Renal cortical epithelial cell (primary cell): ENCODE data around the gene CARNS1. TPM values are rescaled to one million over a fixed set of nuclear protein-coding genes. Genes with fewer than 3 reads are reported as not detected.
"Not testable (repeated sequence)": the region's sequence is repeated elsewhere in the genome, so short reads cannot be mapped to it uniquely, and the experiment has no call there.

Source experiments
- DNase-seq: peaks from one replicate; pipeline ENCODE4 v3.0.0-alpha.2; 2011; ENCODE audit warnings: low read depth
- total RNA-seq: library from RNA; depleted of rRNA; stranded (reverse); fragments of >200 nt; gene quantifications from 2 replicates; pipeline ENCODE4 v1.2.3, GENCODE V29; 2014

Gene CARNS1
- total RNA-seq, 1 donor from 2014 or later, result 0.20 TPM

DNA sequence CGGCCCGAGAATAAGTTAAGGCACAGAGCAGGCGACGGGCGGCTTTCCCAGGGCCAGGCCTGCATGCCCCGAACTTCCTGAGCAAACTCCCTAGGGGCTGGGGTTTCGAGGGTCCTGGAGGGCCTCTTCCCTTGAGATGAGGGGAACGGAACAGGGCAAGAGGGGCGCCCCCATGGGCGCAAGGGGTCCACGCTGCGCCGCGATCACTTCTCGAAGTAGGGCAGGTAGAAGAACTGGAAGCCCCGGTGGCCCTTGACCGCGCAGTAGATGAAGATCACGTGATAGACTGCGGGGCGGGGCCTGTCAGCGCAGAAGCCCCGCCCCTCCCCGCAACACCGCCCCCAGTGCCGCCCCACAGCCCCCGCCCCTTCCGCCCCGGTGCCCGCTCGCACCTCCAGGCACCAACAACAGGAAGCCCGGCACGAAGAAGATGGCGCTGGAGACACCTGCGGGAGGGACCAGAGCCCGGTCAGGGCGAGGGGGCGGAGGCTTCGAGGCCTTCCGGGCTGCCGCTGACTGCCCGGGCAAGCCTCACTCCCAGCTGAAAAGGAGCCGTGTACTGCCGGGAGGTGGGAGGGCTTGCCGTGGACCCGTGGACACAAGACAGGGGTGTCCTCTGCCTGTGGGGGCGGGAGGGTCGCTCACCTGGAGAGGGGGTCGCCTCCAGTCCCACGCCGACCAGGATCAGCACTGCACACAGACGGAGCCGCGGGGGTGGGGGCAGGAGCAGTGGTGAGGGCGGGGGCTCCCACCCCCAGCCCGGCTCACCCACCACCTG, 49.1 kb downstream of the CARNS1 start:
- DNase-seq, result peak; percentile 66

DNA sequence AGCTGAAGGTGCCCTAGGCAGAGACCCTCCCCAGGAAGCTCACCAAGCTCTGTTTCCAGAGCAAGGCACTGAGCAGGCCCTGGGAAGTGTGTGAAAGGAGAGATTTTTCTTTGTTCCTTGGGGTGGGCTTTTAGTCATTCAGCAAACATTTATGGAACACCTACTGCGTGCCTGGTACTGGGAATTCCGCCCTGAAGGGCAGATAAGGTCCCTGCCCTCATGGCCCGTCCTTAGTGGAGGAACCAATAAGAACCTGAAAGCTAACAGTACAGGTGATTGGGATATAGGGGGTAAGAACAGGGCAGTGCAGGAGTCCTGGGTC, 49.7 kb downstream of the CARNS1 start:
- peak; percentile 11 for DNase-seq

DNA sequence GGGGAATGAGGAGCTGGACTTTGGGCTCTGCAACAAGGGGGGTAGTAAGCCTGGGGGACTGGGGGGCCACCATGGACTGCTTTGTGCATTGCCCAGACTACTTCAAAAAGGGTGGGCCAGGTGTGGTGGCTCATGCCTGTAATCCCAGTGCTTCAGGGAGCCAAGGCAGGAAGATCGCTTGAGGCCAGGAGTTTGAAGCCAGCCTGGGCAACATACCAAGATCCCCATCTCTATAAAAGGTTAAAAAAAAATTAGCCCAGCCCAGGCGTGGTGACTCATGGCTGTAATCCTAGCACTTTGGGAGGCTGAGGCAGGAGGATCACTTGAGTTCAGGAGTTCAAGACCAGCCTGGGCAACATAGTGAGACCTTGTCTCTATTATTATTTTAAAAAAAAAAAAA, 50.1 kb downstream of the CARNS1 start:
- DNase-seq, result not testable (repeated sequence)

DNA sequence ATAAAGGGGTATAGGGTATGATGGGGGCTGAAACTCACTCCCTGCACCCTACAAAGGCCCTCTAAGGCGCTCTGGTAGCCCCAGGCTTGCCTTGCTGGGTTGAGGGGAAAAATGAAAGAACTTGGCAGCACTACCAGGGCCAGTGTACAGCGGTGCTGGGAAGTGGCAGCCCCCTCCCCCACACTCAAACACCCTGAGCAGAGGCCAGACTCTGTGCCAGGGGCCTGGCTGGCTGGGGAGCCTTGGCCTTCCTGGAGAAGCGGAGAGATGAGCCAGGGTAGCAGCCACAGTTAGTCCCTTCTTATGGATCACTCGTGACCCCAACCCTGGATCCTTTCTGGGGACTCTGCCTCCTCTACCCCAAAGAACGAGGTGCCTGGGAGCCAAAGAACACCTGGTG, 50.9 kb downstream of the CARNS1 start:
- DNase-seq, result no peak

DNA sequence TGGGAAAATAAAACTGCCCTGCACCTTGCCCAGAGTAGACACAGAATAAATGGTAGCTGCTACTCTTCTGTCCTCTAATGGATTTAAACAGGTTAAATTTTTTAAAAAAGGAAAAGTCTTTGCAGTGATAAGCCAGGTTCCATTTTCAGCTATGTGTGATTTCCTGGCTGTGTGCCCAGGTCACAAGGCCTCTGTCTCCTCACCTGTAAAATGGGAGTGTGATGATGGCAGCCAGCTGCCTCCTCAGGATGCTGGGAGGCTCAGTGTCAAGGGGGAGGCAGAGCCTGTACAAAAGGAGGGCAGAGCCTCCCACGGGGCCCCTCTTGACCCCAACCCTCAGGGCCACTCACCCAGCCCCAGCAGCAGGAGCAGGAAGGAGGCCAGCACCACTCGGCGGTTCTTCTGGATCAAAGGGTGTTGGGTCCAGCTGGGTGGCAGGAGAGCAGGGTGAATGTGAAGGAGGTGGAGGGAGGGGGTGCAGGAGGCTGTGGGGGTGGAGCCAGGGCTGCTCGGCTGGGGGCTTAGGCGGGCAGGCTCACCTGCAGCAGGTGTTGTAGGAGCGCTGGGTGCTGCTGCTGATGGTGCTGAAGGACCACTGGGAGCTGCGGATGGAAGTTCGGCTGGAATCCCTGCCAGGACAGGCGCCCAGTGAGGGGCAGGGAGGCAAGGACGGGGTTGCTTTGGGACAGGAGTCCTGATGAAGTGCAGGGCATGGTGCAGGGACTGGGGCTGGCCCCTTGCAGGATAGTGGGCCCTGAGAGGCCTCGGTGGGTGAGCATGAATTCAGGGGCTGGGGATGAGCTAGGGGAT, 51.7 kb downstream of the CARNS1 start:
- DNase-seq, result no peak

DNA sequence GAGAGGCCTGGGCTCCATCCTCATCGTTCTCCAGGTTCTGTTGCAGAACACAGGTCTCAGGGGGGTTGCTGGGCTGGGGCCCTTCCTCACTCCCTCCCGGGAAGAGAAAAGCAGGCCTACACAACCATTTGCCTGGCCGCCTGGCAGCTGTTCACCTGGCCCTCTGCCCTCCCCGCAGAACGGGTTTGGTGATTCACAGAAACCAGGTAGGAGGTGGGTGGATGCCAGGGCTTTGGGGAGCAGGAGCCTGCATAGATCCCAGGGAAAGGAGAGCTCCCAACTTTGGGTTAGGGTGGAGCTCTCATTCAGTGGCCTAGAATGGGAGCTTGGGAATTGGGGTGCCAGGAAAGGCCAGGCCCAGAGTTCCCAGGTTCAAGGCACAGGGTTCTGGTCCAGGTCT, 52.6 kb downstream of the CARNS1 start:
- no peak for DNase-seq

DNA sequence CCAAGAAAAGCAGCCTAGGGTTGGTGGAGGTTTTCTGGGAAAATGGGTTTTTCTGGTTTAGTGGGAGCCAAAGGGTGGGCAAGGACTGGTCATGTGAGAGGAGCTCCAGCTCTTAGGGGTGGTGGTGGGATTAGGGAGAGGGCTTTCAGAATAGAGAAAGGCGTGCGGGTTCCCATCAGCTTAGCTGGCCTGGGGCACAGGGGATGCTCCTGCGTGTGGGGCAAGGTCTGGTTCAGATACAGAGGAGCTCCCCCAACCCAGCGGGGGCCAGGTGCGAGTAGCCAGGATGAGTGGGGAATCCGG, 52.9 kb downstream of the CARNS1 start:
- no peak for DNase-seq

DNA sequence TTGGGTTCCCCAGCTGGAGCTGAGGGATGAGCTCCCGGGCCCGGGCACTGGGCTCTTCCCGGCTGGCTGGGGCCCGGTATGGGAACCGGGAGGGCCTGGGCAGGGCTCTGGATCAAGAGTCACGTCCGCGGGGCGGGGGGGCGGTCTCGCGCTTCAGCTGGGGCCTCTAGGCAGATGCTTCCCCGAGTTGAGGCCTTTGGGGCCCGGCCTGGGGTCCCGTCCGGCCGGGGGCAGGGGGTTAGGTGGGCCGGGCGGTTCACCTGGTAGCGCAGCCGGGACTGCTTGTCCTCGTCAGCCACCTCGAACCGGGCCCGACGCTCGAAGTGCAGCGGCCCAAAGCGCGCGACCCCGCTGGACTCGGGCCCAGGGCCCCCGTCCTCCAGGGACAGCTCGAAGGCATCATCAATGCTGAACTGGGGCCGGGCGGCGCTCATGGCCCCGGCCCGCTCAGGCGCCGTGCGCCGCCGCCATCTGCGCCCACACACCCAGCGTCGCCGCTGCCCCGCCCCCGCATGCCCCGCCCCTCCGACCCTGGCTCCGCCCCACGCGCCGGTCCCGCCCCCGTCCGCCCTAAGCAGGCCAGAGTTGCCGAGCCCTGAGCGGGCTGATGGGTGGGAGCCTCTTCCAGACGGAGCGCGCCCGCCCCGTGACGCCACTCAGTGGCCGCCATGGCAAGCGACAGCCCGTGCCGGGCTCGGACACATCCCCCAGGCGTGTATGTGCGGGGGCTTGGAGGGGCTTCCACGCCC, 53.5 kb downstream of the CARNS1 start, which contains the start of gene TMEM134:
Gene TMEM134, minus strand, starts transcription at position 493 of the 749 bp plus-strand sequence. Its CDS starts 59 bp downstream, at position 434.
- peak; percentile 70 for DNase-seq

DNA sequence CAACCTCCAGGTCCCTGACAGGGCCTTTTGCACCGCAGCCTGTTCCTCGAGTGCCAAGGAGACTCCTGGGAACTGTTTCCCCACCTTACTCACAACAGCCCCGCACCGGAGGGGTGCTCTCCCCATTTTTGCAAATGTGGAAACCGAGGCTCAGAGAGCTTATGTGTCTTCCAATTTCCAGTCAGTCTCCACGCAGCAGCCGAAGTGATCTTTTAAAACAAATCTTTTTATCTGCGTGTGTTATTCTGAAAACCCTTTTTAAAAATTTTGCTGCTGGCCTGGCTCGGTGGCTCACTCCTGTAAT, 54.0 kb downstream of the CARNS1 start:
- DNase-seq, result no peak

DNA sequence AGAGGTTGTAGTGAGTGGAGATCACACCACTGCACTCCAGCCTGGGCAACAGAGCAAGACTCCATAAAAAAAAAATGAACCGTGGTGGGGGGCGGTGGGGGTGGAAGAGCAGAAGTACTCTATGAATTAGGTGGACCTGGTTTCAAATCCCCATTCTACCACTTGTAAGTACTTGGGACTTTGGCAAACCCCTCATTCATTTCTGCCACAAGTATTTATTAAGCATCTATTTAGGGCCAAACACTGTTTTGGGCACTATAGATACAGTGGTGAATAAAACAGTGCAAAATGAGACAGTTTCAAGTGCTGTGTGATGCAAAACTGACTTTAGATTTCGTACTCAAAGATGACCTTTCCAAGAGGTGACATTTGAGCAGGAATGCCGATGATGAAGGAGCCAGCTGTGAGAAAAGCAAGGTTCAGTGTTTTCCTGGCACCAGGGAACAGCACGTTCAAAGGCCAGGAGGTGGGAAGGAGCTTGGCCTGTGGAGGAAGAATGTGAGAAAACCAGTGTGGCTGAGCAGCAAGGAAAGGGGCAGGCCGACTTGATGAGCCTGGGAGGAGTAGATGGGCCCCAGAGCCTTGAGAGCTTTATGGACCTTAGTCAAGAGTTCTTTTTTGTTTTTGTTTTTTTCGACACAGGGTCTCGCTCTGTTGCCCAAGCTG, 55.0 kb downstream of the CARNS1 start:
- no peak for DNase-seq

DNA sequence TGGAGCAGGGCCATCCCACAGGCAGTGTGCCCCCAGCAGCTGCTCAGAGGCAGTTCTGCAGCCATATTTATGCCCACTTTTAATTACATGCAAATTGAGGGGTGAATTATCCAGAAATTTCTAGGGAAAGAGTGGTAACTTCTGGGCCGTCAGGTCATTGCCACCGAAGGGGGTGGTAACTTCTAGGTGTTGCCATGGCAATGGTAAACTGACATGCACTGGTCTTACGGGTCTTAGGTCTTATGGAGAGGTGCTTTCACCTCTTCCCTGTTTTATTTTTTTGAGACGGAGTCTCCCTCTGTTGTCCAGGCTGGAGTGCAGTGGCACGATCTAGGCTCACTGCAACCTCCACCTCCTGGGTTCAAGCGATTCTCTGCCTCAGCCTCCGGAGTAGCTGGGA, 57.4 kb downstream of the CARNS1 start:
- no peak for DNase-seq

Other genes starting within 250 kb of the CARNS1 start
- 32.3 and 71.8 TPM in 2 replicates for gene GRK2, start 149.2 kb upstream of the CARNS1 start, total RNA-seq
- gene ANKRD13D, start 126.4 kb upstream of the CARNS1 start, total RNA-seq, result 29.0 and 38.9 TPM in 2 replicates
- 44.1 and 70.2 TPM in 2 replicates for gene SSH3, start 112.1 kb upstream of the CARNS1 start, total RNA-seq
- gene POLD4, start 62.1 kb upstream of the CARNS1 start, total RNA-seq, result 43.9 and 61.6 TPM in 2 replicates
- gene CLCF1, start 42.1 kb upstream of the CARNS1 start, total RNA-seq, result 13.9 and 22.7 TPM in 2 replicates
- gene RAD9A, start 23.7 kb upstream of the CARNS1 start, total RNA-seq, result 5.9 and 8.9 TPM in 2 replicates
- 171 and 306 TPM in 2 replicates for gene PPP1CA, start 13.8 kb upstream of the CARNS1 start, total RNA-seq
- gene TBC1D10C, start 11.6 kb upstream of the CARNS1 start, total RNA-seq, result not detected in 2 replicates
- gene RPS6KB2, start 12.8 kb downstream of the CARNS1 start, total RNA-seq, result 25.5 and 51.7 TPM in 2 replicates
- gene PTPRCAP, start 22.0 kb downstream of the CARNS1 start, total RNA-seq, result 0.17 and 0.85 TPM in 2 replicates
- gene CORO1B, start 27.8 kb downstream of the CARNS1 start, total RNA-seq, result 115 and 197 TPM in 2 replicates
- gene GPR152, start 37.1 kb downstream of the CARNS1 start, total RNA-seq, result not detected in 2 replicates
- gene CABP4, start 39.7 kb downstream of the CARNS1 start, total RNA-seq, result not detected in 2 replicates
- gene TMEM134, start 53.6 kb downstream of the CARNS1 start, total RNA-seq, result 32.5 and 65.7 TPM in 2 replicates
- gene AIP, start 67.3 kb downstream of the CARNS1 start, total RNA-seq, result 53.2 and 56.8 TPM in 2 replicates
- gene PITPNM1, start 89.7 kb downstream of the CARNS1 start, total RNA-seq, result 46.9 and 151 TPM in 2 replicates
- gene CDK2AP2, start 92.5 kb downstream of the CARNS1 start, total RNA-seq, result 34.4 and 90.4 TPM in 2 replicates
- not detected in 2 replicates for gene CABP2, start 107.8 kb downstream of the CARNS1 start, total RNA-seq
- gene GSTP1, start 168.1 kb downstream of the CARNS1 start, total RNA-seq, result 1,794 and 3,608 TPM in 2 replicates
- 184 and 192 TPM in 2 replicates for gene NDUFV1, start 191.3 kb downstream of the CARNS1 start, total RNA-seq
- 3.9 and 8.2 TPM in 2 replicates for gene NUDT8, start 214.3 kb downstream of the CARNS1 start, total RNA-seq
- not detected in 2 replicates for gene TBX10, start 224.1 kb downstream of the CARNS1 start, total RNA-seq
- 0.10 and 0.17 TPM in 2 replicates for gene ACY3, start 235.1 kb downstream of the CARNS1 start, total RNA-seq